ENCODE measurements around the gene MCFD2.

Gene MCFD2

GRCh38 chr2:46872902-46873603 lies 42.6 kb downstream of the MCFD2 start:
- no peak for FAIRE-seq

GRCh38 chr2:46871976-46872381 lies 43.6 kb downstream of the MCFD2 start:
- FAIRE-seq, result no peak

DNA sequence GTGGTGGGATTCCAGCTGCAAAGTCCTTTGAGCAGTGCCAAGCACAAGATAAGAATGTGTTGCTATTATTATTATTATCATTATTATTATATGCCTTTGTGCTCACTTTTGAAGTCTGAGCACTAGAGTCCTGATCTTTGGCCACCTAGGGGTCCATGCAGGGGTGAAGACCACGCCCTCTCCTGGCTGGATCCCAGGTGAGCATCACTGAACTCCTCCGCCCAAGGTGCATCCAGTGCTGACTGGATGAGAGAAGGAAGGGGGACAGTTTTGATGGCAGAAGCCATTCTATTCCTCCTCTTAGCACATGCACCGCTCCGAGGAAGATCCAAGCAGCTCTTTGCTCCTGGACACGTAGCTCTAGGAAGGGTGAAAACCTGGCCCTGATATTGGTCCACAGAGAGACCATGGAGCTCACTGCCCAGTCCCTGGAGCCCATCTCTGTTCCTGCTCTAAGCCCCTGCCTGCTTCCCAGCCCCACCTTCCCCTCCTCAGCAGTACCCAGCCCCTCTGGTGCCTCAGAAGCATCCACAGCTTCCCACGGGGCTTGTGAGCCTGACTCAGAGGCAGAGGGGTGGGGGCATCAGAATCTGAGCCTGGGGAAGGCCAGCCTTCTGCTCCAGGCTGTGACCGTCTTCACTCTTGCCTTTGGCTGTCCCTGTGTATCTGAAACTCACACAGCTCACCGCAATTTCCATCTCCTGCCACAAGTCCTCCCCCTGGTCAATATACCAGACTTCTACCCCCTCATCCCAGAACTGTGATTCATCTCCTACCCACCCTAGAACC lies 45.4 kb downstream of the MCFD2 start:
- FAIRE-seq, result no peak

DNA sequence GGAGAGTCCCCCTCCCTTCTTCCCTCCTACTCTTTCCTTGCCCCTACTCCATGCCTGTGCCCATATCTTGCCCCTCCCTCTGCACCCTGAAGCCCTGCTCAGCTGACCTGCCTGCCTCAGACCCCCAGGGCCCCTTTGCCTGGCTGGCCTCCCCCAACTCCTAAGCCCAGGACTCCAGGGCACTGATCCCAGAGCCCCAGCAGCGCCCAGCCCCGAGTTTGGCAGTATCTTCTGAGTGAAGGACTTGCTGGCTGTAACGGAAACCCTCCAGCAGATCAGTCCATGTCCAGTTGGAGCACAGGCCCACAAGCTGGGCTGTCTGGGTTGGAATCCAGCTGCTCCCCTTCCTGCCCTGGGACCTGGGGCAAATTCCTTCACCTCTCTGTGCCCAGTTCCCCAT lies 46.0 kb downstream of the MCFD2 start:
- FAIRE-seq, result no peak

- FAIRE-seq, result no peak
Observed at GRCh38 chr2:46866770-46867246, 48.8 kb downstream of the MCFD2 start.

GRCh38 chr2:46865181-46865970 lies 50.2 kb downstream of the MCFD2 start:
- no peak for FAIRE-seq

GRCh38 chr2:46863882-46864281 lies 51.7 kb downstream of the MCFD2 start:
- no peak for FAIRE-seq

DNA sequence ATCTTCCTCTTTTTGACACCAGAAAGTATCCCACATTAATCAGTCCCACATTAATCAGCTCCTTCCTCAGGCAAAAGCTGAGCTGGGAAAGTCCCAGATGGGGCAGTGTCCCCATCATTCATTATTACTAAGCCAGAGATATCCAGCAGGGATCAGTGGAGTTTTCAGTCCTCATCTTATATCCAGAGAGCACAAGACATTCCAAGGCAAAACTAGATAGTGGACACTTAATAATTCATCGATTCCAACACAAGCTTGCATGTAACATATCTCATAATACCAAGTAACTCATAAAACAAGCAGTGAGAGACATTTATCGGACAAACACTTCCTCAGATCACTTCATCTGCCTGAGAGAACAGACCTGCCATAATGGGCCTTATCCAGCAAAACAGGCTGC lies 53.1 kb downstream of the MCFD2 start:
- FAIRE-seq, result no peak

- no peak for FAIRE-seq
Observed at GRCh38 chr2:46861916-46862315, 53.7 kb downstream of the MCFD2 start.

GRCh38 chr2:46859482-46859881 lies 56.1 kb downstream of the MCFD2 start:
- no peak for FAIRE-seq

DNA sequence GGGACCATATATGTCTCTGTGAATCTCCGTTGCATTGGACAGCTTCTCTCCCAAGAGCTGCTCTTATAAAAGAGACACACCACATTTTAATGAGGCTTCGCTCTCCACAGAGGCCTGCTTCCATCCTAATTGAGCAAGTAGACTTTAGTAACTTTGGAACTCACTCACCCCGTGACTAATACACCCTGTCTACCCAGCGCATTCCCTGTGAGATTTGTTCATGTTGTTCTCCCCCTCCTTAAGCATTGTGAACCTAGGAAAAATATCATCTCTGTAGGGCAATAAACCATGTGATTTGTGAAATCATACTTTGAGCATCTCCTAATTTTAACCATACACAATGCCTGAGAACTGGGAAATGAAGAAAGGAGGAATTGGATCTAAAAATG lies 56.9 kb downstream of the MCFD2 start:
- FAIRE-seq, result no peak

DNA sequence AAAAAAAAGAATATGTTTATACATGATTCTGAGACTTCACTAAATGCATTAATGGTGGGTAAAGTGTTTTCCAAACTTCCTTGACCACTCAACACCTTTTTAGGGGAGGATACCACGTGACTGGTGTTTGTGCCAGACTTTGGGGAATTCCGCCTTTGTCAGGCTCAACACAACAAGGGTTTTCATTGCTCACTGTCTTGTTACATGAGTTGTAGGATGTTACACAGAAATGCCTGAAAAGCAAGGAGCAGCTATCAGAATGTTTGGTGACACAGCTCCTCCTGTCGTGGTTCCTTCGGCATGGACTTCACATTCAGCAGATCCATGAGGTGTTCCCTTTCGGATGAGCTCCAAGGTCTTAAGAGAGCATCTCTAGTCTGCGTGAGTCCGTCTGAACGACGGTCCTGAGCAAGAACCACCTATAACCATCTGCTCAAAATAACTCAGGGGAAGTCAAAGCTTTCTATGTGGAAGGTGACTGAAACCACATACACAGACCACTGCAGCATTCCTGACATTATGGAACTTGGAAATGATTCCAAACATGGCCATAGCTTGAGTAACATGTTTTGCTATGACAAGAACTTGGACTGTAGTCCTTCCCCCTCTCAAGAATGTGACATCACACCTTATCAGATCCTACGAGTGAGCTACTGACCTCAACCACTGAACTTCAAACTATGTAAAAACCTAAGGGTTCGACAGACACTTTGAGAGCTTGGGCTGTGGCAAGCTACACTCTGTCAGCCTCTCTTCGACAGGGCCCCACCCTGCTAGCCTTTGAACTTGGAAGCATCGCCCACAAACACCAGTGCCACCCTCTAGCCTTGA lies 57.5 kb downstream of the MCFD2 start:
- FAIRE-seq, result no peak

GRCh38 chr2:46856336-46856735 lies 59.3 kb downstream of the MCFD2 start:
- FAIRE-seq, result no peak

- no peak for FAIRE-seq
Observed at GRCh38 chr2:46855805-46856204, 59.8 kb downstream of the MCFD2 start.

DNA sequence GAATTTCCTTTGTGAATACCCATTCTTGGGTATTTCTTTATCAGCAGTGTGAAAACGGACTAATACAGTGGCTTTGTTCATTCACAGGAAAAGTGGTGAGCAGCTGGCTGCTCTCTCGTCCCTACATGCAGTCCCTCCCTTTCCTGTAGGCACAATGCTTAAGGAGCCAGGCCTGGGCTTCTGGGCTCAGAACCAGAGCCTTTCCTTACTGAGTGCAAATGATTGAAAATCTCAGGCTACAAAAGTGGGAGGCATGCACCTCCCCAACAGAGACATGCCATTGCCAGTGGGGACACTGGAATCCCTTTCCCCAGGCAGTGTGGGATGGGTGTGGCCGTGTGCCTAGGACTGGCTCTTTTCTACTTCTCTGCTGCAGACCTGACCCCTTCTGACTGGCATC lies 61.3 kb downstream of the MCFD2 start:
- no peak for FAIRE-seq

DNA sequence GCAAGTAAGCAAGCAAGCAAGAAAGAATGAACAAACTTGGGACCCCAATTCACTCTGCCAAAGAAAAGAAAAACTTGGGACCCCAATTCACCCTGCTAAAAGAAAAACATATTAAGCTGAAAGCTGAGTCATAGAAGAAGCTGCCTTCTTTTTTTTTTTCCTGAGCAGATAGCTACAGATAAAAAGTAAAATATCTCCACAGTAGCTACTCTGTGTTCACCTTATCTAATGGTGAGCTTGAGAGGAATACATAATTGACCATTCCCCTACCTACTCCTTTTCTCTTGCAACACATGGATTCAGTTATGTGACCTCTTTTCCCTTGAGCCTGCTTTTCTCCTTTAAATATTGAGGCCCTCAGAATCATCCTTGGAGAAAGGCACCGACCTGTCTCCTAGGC lies 63.0 kb downstream of the MCFD2 start:
- FAIRE-seq, result no peak

GRCh38 chr2:46852124-46852523 lies 63.5 kb downstream of the MCFD2 start:
- FAIRE-seq, result no peak
